ENCODE measurements around the gene MAPK8. TPM values are rescaled to one million over a fixed set of nuclear protein-coding genes. Genes with fewer than 3 reads are reported as not detected.

MAPK8 gene
- total and polyA plus RNA-seq, 8 donors: 1.2 to 85.0 (median 22.3) TPM

GRCh38 chr10:48399056-48399541 is 92.6 kb downstream of the MAPK8 start:
- H3K27me3 ChIP-seq: no peaks in the 10 kb centered on the region
- intact Hi-C loops (cut with DNase I; ENCODE audit: low total_unique reads): no loop called here
- no peak for DNase-seq
- peaks cover 0 to 23% (median 16%) of the 10 kb centered on the region in 4 donors for H3K4me1 ChIP-seq
- no peak overlapping the region for H3K27ac ChIP-seq
- no peak for TF ChIP-seq CTCF (IDR thresholded peaks at IDR 0.05)
- TF ChIP-seq POLR2AphosphoS5 (IDR thresholded peaks at IDR 0.05): no peak
- TF ChIP-seq POLR2A (IDR thresholded peaks at IDR 0.05): no peak
- no peak for TF ChIP-seq EP300 (IDR thresholded peaks at IDR 0.05)
- H3K9me3 ChIP-seq: no peaks in the 10 kb centered on the region
- no peak overlapping the region for H3K4me3 ChIP-seq
- H3K36me3 ChIP-seq: no peaks in the 10 kb centered on the region
- 77 to 87% (median 84%) methylated on average over 5 of the region's 5 CpGs for WGBS, 5 donors

- WGBS, 5 donors: 87 to 100% (median 95%) methylated on average over 1 of the region's 1 CpG
- no peak overlapping the region for H3K27ac ChIP-seq
- peaks cover 0 to 23% (median 16%) of the 10 kb centered on the region in 4 donors for H3K4me1 ChIP-seq
- TF ChIP-seq CTCF (IDR thresholded peaks at IDR 0.05) (no peak), POLR2AphosphoS5 (IDR thresholded peaks at IDR 0.05) (no peak), POLR2A (IDR thresholded peaks at IDR 0.05) (no peak), EP300 (IDR thresholded peaks at IDR 0.05) (no peak)
- no peaks in the 10 kb centered on the region for H3K27me3 ChIP-seq
- no peaks in the 10 kb centered on the region for H3K9me3 ChIP-seq
- H3K36me3 ChIP-seq: no peaks in the 10 kb centered on the region
- intact Hi-C loops (cut with DNase I; ENCODE audit: low total_unique reads): no loop called here
- H3K4me3 ChIP-seq: no peak overlapping the region
- DNase-seq: no peak
Observed at GRCh38 chr10:48399551-48399950, 93.1 kb downstream of the MAPK8 start.

GRCh38 chr10:48400129-48400849 is 93.8 kb downstream of the MAPK8 start:
- intact Hi-C loops (cut with DNase I; ENCODE audit: low total_unique reads): no loop called here
- Histone ChIP-seq H3K36me3 (no peaks in the 10 kb centered on the region), H3K4me3 (no peak overlapping the region), H3K4me1 (peaks cover 0 to 23% (median 16%) of the 10 kb centered on the region in 4 donors), H3K27ac (no peak overlapping the region), H3K9me3 (no peaks in the 10 kb centered on the region), H3K27me3 (no peaks in the 10 kb centered on the region)
- no peak for DNase-seq
- TF ChIP-seq POLR2AphosphoS5 (IDR thresholded peaks at IDR 0.05) (no peak), CTCF (IDR thresholded peaks at IDR 0.05) (no peak), EP300 (IDR thresholded peaks at IDR 0.05) (no peak), POLR2A (IDR thresholded peaks at IDR 0.05) (no peak)
- WGBS, 5 donors: 58 to 69% (median 67%) methylated on average over 3 of the region's 3 CpGs

- Histone ChIP-seq H3K4me1 (peaks cover 0 to 23% (median 16%) of the 10 kb centered on the region in 4 donors), H3K27me3 (no peaks in the 10 kb centered on the region), H3K27ac (no peak overlapping the region), H3K36me3 (no peaks in the 10 kb centered on the region), H3K4me3 (no peak overlapping the region), H3K9me3 (no peaks in the 10 kb centered on the region)
- WGBS, 5 donors: 81 to 98% (median 91%) methylated on average over 1 of the region's 1 CpG
- TF ChIP-seq CTCF (IDR thresholded peaks at IDR 0.05): no peak
- no peak for TF ChIP-seq POLR2AphosphoS5 (IDR thresholded peaks at IDR 0.05)
- TF ChIP-seq POLR2A (IDR thresholded peaks at IDR 0.05): no peak
- no peak for TF ChIP-seq EP300 (IDR thresholded peaks at IDR 0.05)
- intact Hi-C loops (cut with DNase I; ENCODE audit: low total_unique reads): no loop called here
- no peak for DNase-seq
Observed at GRCh38 chr10:48400850-48401220, 94.4 kb downstream of the MAPK8 start.
